DOHH2 (cell line): ENCODE measurements around the gene DNAH2.

Experiments used
- CTCF ChIP-seq: fragments of 200-600 bp; sonication (generic); IDR thresholded peaks from one replicate; pipeline ENCODE4 v1.5.1; 2014; ENCODE audit warnings: antibody characterized with exemption, mild to moderate bottlenecking, low read depth, low read length; ENCODE audit not compliant: poor library complexity, severe bottlenecking
- EZH2phosphoT487 ChIP-seq: fragments of 200-600 bp; sonication (generic); IDR thresholded peaks from 2 replicates; pipeline ENCODE4 v1.6.1; 2017; ENCODE audit warnings: borderline replicate concordance, mild to moderate bottlenecking, antibody characterized with exemption, low read length, moderate library complexity, mixed read lengths

DNA sequence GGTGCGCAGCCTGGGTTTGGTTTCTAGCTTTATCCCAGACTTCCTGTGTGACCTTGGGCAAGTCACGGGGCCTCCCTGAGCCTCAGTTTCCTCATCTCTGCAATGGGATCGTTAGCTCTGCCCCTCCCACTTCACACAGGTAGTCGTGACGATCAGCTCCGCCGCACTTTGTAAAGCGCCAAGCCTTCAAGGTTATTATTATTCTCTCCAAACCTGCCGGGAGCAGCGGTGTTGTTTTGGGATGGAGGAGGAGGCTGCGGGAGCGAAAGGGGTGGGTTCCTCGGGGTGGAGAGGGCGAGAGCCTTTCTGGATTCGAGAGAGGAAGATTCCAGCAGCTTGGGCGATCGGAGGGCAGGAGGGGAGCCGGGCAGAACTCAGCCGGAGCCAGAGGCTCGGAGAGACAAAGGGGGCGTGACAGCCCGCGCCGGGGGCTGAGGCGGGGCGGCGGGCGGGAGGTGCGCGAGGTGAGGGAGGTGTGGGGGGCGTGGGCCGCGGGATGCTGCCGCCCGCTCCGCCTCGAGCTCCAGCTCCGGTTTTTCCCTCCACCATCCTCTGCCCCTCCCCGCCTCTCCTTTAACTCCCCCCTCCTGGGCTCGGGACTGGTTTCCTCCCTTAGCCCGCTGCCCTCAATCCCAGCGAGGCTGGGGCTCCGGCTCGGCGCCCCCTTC is 12.8 kb upstream of the DNAH2 start, which contains the start of gene EFNB3:
- no peak for TF ChIP-seq CTCF
- no peak for TF ChIP-seq EZH2phosphoT487
